SK-N-SH treated with all-trans-retinoic acid at 6 μM for 48 hours (cell line): ENCODE measurements around the gene LRP3.
A peak's percentile ranks its signal among the peaks of the same experiment; 100 is the strongest.

Experiments used
- ATAC-seq: fragments of 200-7000 bp; cut with Tn5 transposase; 3 replicates; pipeline ENCODE4 v1.9.1; 2020; ENCODE audit warnings: mild to moderate bottlenecking, moderate library complexity
- ARNTL ChIP-seq: fragments of 450-650 bp; formaldehyde crosslinking; IDR thresholded peaks from 2 replicates; pipeline ENCODE4 v1.5.0; 2020; ENCODE audit warnings: low read depth, mild to moderate bottlenecking, moderate library complexity, borderline replicate concordance
- BACH2 ChIP-seq: fragments of 250-450 bp; sonication (Bioruptor Pico); IDR thresholded peaks from 2 replicates; pipeline ENCODE4 v1.9.0; 2021; ENCODE audit warnings: mild to moderate bottlenecking, borderline replicate concordance
- CSDC2 ChIP-seq: fragments of 250-450 bp; sonication (Bioruptor Pico); IDR thresholded peaks from 2 replicates; pipeline ENCODE4 v1.5.0; 2020; ENCODE audit warnings: mild to moderate bottlenecking, moderate library complexity
- ESRRG ChIP-seq: fragments of 250-450 bp; sonication (Bioruptor Pico); IDR thresholded peaks from 2 replicates; pipeline ENCODE4 v1.6.1; 2021; ENCODE audit warnings: mild to moderate bottlenecking
- GLIS3 ChIP-seq: fragments of 250-450 bp; sonication (Bioruptor Pico); IDR thresholded peaks from 2 replicates; pipeline ENCODE4 v1.5.0; 2020; ENCODE audit warnings: mild to moderate bottlenecking, moderate library complexity
- ISL1 ChIP-seq: fragments of 250-450 bp; sonication (Bioruptor Pico); IDR thresholded peaks from 2 replicates; pipeline ENCODE4 v2.1.2; 2022; ENCODE audit warnings: mild to moderate bottlenecking, moderate library complexity
- OSR1 ChIP-seq: fragments of 250-450 bp; sonication (Bioruptor Pico); IDR thresholded peaks from 2 replicates; pipeline ENCODE4 v1.8.0; 2022; ENCODE audit warnings: moderate library complexity, mild to moderate bottlenecking, inconsistent platforms
- PPARA ChIP-seq: fragments of 250-450 bp; sonication (Bioruptor Pico); IDR thresholded peaks from 2 replicates; pipeline ENCODE4 v1.5.0; 2020; ENCODE audit warnings: mild to moderate bottlenecking, borderline replicate concordance
- SNAI2 ChIP-seq: fragments of 250-450 bp; sonication (Bioruptor Pico); IDR thresholded peaks from 2 replicates; pipeline ENCODE4 v1.5.0; 2020; ENCODE audit warnings: mild to moderate bottlenecking, moderate library complexity
- TCF4 ChIP-seq: fragments of 250-450 bp; sonication (Bioruptor Pico); IDR thresholded peaks from 2 replicates; pipeline ENCODE4 v1.8.0; 2021; ENCODE audit warnings: mild to moderate bottlenecking, moderate library complexity, borderline replicate concordance
- TOX ChIP-seq: fragments of 250-450 bp; sonication (Bioruptor Pico); IDR thresholded peaks from 2 replicates; pipeline ENCODE4 v1.8.0; 2021; ENCODE audit warnings: mild to moderate bottlenecking, moderate library complexity, borderline replicate concordance
- TSHZ2 ChIP-seq: fragments of 250-450 bp; sonication (Bioruptor Pico); IDR thresholded peaks from 2 replicates; pipeline ENCODE4 v1.5.0; 2020; ENCODE audit warnings: mild to moderate bottlenecking, moderate library complexity
- ZC3H10 ChIP-seq: fragments of 250-450 bp; sonication (Bioruptor Pico); IDR thresholded peaks from 2 replicates; pipeline ENCODE4 v1.5.1; 2021; ENCODE audit warnings: mild to moderate bottlenecking, moderate library complexity
- ZFP3 ChIP-seq: fragments of 250-450 bp; sonication (Bioruptor Pico); IDR thresholded peaks from 2 replicates; pipeline ENCODE4 v1.5.0; 2020; ENCODE audit warnings: mild to moderate bottlenecking, moderate library complexity
- ZFP30 ChIP-seq: fragments of 450-650 bp; formaldehyde crosslinking; IDR thresholded peaks from 2 replicates; pipeline ENCODE4 v1.5.0; 2022; ENCODE audit warnings: mild to moderate bottlenecking, moderate library complexity
- ZNF565 ChIP-seq: fragments of 450-650 bp; formaldehyde crosslinking; conservative IDR thresholded peaks from 2 replicates; pipeline ENCODE4 v1.5.0; 2020; ENCODE audit warnings: low read depth, mild to moderate bottlenecking, moderate library complexity
- ZNF70 ChIP-seq: fragments of 450-650 bp; formaldehyde crosslinking; IDR thresholded peaks from 2 replicates; pipeline ENCODE4 v1.5.0; 2020; ENCODE audit warnings: mild to moderate bottlenecking, moderate library complexity
- ZNF8 ChIP-seq: fragments of 450-650 bp; formaldehyde crosslinking; IDR thresholded peaks from 2 replicates; pipeline ENCODE4 v1.5.0; 2020; ENCODE audit warnings: mild to moderate bottlenecking, moderate library complexity
- TF ChIP-seq, protein P1 (sequence below): fragments of 250-450 bp; sonication (Bioruptor Pico); IDR thresholded peaks from 2 replicates; pipeline ENCODE4 v1.5.1; 2021; ENCODE audit warnings: mild to moderate bottlenecking, moderate library complexity
- TF ChIP-seq, protein P2 (sequence below): fragments of 250-450 bp; sonication (Bioruptor Pico); IDR thresholded peaks from 2 replicates; pipeline ENCODE4 v1.8.0; 2021; ENCODE audit warnings: low read depth, mild to moderate bottlenecking, moderate library complexity, borderline replicate concordance
- TF ChIP-seq, protein P3 (sequence below): fragments of 250-450 bp; sonication (Bioruptor Pico); IDR thresholded peaks from 2 replicates; pipeline ENCODE4 v1.5.1; 2020; ENCODE audit warnings: low read depth, mild to moderate bottlenecking, moderate library complexity

The LRP3 gene

DNA sequence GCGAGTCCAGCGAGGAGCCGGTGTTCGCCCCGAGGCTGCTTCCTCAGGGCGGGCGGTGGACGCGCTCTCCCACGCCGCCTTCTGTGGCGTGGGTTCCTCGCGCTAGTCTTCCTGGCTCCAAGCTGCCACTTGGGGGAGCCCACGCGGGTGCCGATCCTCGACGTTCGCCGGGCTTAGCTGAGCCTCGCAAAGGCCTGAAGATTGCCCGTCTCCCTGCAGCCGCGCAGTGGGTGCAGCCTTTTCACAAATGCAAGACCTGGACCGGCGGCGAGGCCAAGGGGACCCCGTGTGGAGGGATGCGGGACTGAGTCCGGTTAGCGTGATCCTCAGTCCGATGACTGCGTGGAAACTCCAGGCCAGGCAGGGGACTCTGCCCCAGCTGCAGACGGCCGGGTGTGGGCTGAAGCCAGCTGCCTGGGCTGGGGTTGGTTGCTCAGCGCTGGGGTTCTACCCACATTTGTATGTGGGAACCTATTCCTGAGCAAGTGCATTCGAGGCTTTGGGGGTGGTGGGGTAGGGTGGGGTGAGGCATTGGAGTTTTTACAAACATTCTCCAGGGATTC is 16.6 kb upstream of the LRP3 start:
- TF ChIP-seq PPARA (CRISPR knock-in tag) = no peak
- TF ChIP-seq, protein P1, sequence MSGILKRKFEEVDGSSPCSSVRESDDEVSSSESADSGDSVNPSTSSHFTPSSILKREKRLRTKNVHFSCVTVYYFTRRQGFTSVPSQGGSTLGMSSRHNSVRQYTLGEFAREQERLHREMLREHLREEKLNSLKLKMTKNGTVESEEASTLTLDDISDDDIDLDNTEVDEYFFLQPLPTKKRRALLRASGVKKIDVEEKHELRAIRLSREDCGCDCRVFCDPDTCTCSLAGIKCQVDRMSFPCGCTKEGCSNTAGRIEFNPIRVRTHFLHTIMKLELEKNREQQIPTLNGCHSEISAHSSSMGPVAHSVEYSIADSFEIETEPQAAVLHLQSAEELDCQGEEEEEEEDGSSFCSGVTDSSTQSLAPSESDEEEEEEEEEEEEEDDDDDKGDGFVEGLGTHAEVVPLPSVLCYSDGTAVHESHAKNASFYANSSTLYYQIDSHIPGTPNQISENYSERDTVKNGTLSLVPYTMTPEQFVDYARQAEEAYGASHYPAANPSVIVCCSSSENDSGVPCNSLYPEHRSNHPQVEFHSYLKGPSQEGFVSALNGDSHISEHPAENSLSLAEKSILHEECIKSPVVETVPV = no peak
- no peak for TF ChIP-seq ZFP3 (CRISPR knock-in tag)
- no peak for TF ChIP-seq ZNF70
- TF ChIP-seq ZC3H10 = no peak
- TF ChIP-seq TSHZ2 (CRISPR knock-in tag) = peak; percentile 69
- TF ChIP-seq ZNF565 (CRISPR knock-in tag) = no peak
- TF ChIP-seq TCF4 (CRISPR knock-in tag) = no peak
- TF ChIP-seq ISL1 (CRISPR knock-in tag) = no peak
- TF ChIP-seq, protein P2, sequence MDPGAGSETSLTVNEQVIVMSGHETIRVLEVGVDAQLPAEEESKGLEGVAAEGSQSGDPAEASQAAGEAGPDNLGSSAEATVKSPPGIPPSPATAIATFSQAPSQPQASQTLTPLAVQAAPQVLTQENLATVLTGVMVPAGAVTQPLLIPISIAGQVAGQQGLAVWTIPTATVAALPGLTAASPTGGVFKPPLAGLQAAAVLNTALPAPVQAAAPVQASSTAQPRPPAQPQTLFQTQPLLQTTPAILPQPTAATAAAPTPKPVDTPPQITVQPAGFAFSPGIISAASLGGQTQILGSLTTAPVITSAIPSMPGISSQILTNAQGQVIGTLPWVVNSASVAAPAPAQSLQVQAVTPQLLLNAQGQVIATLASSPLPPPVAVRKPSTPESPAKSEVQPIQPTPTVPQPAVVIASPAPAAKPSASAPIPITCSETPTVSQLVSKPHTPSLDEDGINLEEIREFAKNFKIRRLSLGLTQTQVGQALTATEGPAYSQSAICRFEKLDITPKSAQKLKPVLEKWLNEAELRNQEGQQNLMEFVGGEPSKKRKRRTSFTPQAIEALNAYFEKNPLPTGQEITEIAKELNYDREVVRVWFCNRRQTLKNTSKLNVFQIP (CRISPR knock-in tag) = no peak
- TF ChIP-seq CSDC2 (CRISPR knock-in tag) = 0 out of 2 replicates have a peak, but pooled peaks have one; percentile 31
- 0 out of 2 replicates have a peak, but pooled peaks have one; percentile 51 for TF ChIP-seq GLIS3 (CRISPR knock-in tag)
- TF ChIP-seq BACH2 (CRISPR knock-in tag) = no peak
- no peak for TF ChIP-seq ESRRG
- no peak for TF ChIP-seq TOX (CRISPR knock-in tag)
- ATAC-seq = peak; percentile 60

GRCh38 chr19:33186431-33187182 is 7.5 kb upstream of the LRP3 start:
- no peak for ATAC-seq
- TF ChIP-seq ZNF8 (no peak), BACH2 (CRISPR knock-in tag) (no peak), OSR1 (CRISPR knock-in tag) (no peak), ARNTL (CRISPR knock-in tag) (no peak), ISL1 (CRISPR knock-in tag) (no peak), ESRRG (no peak), ZNF565 (CRISPR knock-in tag) (no peak), ZFP30 (CRISPR knock-in tag) (no peak)
- TF ChIP-seq, protein P1 = no peak
- TF ChIP-seq, protein P3, sequence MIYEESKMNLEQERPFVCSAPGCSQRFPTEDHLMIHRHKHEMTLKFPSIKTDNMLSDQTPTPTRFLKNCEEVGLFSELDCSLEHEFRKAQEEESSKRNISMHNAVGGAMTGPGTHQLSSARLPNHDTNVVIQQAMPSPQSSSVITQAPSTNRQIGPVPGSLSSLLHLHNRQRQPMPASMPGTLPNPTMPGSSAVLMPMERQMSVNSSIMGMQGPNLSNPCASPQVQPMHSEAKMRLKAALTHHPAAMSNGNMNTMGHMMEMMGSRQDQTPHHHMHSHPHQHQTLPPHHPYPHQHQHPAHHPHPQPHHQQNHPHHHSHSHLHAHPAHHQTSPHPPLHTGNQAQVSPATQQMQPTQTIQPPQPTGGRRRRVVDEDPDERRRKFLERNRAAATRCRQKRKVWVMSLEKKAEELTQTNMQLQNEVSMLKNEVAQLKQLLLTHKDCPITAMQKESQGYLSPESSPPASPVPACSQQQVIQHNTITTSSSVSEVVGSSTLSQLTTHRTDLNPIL (CRISPR knock-in tag) = no peak
- TF ChIP-seq, all 23 proteins: peak for 0

GRCh38 chr19:33187183-33187540 is 7.0 kb upstream of the LRP3 start:
- ATAC-seq = no peak
- TF ChIP-seq ZNF70 (no peak), ZNF8 (no peak), SNAI2 (CRISPR knock-in tag) (no peak), PPARA (CRISPR knock-in tag) (no peak), ZNF565 (CRISPR knock-in tag) (no peak), BACH2 (CRISPR knock-in tag) (no peak), TOX (CRISPR knock-in tag) (no peak), TCF4 (CRISPR knock-in tag) (no peak)
- TF ChIP-seq, protein P2 (CRISPR knock-in tag) = no peak
- TF ChIP-seq, protein P3 (CRISPR knock-in tag) = no peak
